Measurements from ENCODE around the gene NADK2. TPM values are rescaled to one million over a fixed set of nuclear protein-coding genes. Genes with fewer than 3 reads are reported as not detected.

NADK2 gene
- total RNA-seq, 2 experiments from 2014 or later: 16.5 to 17.3 TPM

DNA sequence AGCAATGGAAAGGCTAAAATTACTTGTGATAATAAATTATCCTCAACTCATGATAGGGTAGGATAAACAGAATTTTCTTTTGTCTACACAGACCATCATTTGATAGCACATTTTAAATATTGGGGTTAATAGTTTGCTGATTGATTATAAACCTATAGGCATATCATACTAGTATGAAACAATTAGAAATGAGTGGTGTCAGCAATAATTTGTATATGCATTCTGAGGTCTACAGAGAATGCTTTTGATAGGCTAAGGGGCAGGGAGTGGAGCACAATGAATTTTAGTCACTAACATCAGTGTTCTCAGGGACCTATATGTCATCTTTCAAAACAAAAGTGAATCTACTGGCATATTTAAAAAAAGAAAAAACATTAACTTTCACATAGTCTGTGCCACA is 27.8 kb upstream of the NADK2 start:
- H3K4me1 Mint-ChIP-seq: no peaks in the 10 kb centered on the region
- H3K27ac Mint-ChIP-seq: no peak overlapping the region
- peaks cover 18% of the 10 kb centered on the region for H3K27me3 Mint-ChIP-seq
- DNase-seq (no peak), ATAC-seq (ENCODE audit: low read depth) (no peak)
- POLR2A ChIA-PET: no interaction called here
- no peak overlapping the region for H3K4me3 Mint-ChIP-seq
- H3K9me3 Mint-ChIP-seq: no peaks in the 10 kb centered on the region
- H3K36me3 Mint-ChIP-seq: no peaks in the 10 kb centered on the region

DNA sequence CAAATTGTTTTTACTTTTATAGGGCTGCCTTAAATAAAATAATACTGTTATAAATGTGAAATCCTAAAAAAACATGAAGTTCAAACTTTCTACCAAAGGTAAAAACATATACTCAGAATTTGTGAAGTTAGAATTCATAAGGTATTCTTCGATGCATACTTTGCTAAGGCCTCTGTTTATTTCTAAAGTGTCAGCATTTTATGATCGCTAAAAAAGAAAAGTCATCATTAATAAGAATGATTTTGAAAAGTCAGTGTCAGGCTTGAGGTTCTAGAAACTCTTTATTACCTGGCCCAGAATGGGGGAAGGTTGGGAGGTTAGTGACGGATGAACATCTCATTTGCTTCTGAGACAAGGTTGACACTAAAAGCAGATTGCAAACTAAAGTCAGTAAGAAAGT is 26.2 kb upstream of the NADK2 start:
- H3K27ac Mint-ChIP-seq: no peak overlapping the region

DNA sequence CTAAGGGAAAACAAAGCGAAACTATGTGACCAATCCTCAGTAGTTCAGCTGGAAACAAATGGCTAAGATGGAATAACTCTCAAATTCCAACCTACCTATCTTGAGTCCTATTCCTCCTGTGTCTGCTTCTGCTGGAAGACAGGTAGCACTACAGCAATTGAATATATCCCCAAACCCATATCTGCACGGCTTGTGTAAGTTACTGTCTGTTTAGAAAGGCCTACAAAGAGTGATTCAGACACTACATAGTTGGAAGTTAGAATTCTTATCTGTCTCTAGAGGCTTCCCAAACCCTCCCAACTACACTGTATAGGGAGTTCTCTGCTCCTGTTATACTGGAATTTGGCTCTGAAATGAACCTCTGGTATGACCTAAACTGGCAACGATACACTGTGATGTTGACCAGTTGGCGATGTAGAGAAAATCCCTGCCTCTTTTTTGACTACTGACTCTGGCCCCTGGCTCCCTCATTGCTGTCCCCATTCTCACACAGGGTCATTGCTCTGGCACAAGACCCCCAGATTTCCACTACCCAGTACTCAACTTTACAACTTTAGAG is 22.6 kb upstream of the NADK2 start:
- Mint-ChIP-seq H3K36me3 (no peaks in the 10 kb centered on the region), H3K4me3 (no peak overlapping the region), H3K27ac (no peak overlapping the region), H3K9me3 (no peaks in the 10 kb centered on the region), H3K4me1 (peaks cover 1% of the 10 kb centered on the region), H3K27me3 (peaks cover 28% of the 10 kb centered on the region)
- ATAC-seq (ENCODE audit: low read depth) (no peak), DNase-seq (no peak)
- POLR2A ChIA-PET: no interaction called here

More for the DNA sequence above, 26.2 kb upstream of the NADK2 start:
- DNase-seq: no peak
- POLR2A ChIA-PET: interaction anchor here (0.7 kb wide), 1 partner anchor 26 kb away, joined by 3 read pairs; the partner anchor contains the start of gene NADK2
- no peaks in the 10 kb centered on the region for H3K36me3 Mint-ChIP-seq
- ATAC-seq (ENCODE audit: low read depth): no peak
- H3K4me3 Mint-ChIP-seq: no peak overlapping the region
- H3K4me1 Mint-ChIP-seq: peaks cover 1% of the 10 kb centered on the region
- no peaks in the 10 kb centered on the region for H3K9me3 Mint-ChIP-seq
- H3K27me3 Mint-ChIP-seq: peaks cover 19% of the 10 kb centered on the region

DNA sequence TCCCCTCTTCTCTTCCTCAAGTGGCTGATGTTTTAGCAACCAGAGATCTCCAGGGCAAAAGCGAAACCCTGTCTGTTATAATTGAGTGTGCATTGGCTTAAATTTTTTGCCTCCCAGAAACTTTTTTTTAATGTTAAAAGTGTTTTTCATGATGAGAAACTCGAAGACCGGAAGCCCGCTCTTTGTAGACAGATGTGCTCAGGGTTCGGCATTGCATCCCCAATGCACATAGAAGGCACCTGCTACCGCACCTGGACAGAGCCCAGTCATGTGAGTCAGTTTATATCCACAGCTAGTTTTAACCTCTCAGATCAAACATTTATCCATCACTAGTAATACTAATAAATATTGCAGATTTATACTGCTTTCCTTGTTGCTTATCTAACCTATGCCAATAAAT is 19.5 kb upstream of the NADK2 start:
- peaks cover 35% of the 10 kb centered on the region for H3K27me3 Mint-ChIP-seq
- no peak for ATAC-seq (ENCODE audit: low read depth)

DNA sequence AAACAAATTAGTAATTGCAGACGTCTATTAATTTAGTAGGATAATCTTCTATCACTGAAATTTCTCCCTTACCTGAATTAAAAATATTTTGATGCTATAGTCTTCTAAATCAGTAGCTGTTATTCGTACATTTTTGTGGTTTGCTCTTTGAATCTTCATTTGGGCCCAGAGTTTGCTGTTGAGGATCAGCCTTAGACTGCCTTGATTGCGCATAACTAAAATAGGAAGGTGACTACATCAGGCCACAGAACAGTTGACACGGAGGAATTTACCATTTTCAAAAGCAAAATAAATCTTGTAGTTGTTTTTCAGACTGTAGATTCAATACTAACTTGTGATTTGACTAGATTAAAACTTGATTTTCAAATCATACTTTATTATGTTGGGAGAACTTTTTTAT is 11.8 kb upstream of the NADK2 start:
- peaks cover 15% of the 10 kb centered on the region for H3K27me3 Mint-ChIP-seq
- DNase-seq (no peak), ATAC-seq (ENCODE audit: low read depth) (no peak)
- no peaks in the 10 kb centered on the region for H3K4me1 Mint-ChIP-seq
- POLR2A ChIA-PET: no interaction called here
- H3K36me3 Mint-ChIP-seq: no peaks in the 10 kb centered on the region
- H3K27ac Mint-ChIP-seq: no peak overlapping the region
- H3K4me3 Mint-ChIP-seq: no peak overlapping the region
- no peaks in the 10 kb centered on the region for H3K9me3 Mint-ChIP-seq

More for the DNA sequence above, 19.5 kb upstream of the NADK2 start:
- peaks cover 1% of the 10 kb centered on the region for H3K4me1 Mint-ChIP-seq
- no peak overlapping the region for H3K4me3 Mint-ChIP-seq
- H3K9me3 Mint-ChIP-seq: no peaks in the 10 kb centered on the region
- no peak overlapping the region for H3K27ac Mint-ChIP-seq
- no peak for DNase-seq
- no peaks in the 10 kb centered on the region for H3K36me3 Mint-ChIP-seq
- POLR2A ChIA-PET: no interaction called here

DNA sequence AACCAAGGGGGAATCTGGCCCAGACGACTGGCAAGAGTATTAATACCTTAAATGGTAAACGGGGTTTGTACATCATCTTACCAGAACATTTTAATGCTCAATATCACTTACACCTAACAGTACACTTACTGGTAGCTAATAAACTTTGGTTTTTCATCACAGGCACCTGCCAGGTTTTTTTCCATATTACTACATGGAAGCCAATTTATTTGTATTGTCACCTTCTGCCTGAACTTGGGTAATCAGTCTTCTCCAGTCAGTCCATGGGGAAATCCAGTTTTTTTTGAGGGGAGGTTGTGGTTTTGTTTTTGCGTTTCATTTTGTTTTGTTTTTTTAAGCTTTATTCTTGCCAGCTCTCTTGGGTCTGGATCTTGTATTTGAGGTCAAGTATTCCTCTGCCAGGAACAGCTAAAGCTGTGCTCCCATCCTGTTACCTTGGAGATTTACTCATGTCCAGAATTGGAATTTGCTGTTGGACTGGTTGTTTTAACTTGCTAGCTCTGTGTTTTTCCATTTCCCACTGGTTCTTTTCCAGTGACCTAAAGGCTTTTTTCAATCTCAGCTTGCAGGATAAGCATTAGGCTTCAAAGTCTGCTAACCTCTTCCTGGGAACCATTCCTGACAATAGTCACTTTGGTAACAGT is 11.1 kb upstream of the NADK2 start:
- Mint-ChIP-seq H3K9me3 (no peaks in the 10 kb centered on the region), H3K27me3 (peaks cover 14% of the 10 kb centered on the region), H3K27ac (no peak overlapping the region), H3K4me3 (no peak overlapping the region), H3K4me1 (no peaks in the 10 kb centered on the region), H3K36me3 (no peaks in the 10 kb centered on the region)
- DNase-seq (no peak), ATAC-seq (ENCODE audit: low read depth) (no peak)
- POLR2A ChIA-PET: no interaction called here

DNA sequence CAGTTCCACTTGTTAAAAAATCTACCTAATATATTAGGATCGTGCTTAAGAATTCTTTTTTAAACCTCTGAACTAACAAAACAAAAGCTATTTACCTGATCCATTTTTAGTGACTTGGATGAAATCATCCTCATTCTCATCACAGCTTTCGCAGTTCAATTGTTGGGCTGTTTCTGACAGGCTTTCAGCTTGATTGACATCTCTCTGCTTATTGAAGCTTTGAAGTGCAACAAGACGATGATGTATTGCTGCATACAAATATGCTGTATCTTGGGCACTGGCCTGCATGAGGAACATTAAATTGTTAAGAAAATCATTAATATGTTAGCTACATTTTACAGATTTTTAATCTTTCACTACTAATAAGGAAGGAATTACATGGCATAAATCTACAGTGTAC is 9.5 kb upstream of the NADK2 start:
- no peaks in the 10 kb centered on the region for H3K9me3 Mint-ChIP-seq
- H3K36me3 Mint-ChIP-seq: no peaks in the 10 kb centered on the region
- no peak for ATAC-seq (ENCODE audit: low read depth)
- no peak for DNase-seq
- no peak overlapping the region for H3K4me3 Mint-ChIP-seq
- H3K4me1 Mint-ChIP-seq: no peaks in the 10 kb centered on the region
- H3K27ac Mint-ChIP-seq: no peak overlapping the region
- peaks cover 15% of the 10 kb centered on the region for H3K27me3 Mint-ChIP-seq
- POLR2A ChIA-PET: no interaction called here

DNA sequence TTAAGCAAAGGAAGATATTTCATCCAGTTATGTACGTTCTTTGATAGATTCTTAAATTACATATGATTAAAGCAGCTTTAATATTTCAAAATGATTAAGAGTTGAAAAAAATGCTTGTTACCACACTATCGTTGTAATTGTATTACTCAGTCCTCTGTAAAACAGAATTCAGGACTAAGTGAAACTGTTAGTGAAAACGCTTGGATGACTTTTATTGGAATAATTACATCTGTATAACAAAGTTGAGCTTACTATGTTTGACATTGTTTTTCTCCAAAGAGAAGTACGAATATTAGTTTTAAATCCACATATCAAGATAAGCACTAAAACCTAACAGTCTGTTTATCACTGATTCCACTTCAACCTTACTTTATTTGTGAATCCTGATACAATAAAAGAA is 8.7 kb upstream of the NADK2 start:
- peaks cover 12% of the 10 kb centered on the region for H3K27me3 Mint-ChIP-seq
- H3K4me1 Mint-ChIP-seq: no peaks in the 10 kb centered on the region
- no peak overlapping the region for H3K27ac Mint-ChIP-seq
- H3K4me3 Mint-ChIP-seq: no peak overlapping the region
- H3K36me3 Mint-ChIP-seq: no peaks in the 10 kb centered on the region
- H3K9me3 Mint-ChIP-seq: no peaks in the 10 kb centered on the region
- DNase-seq: no peak
- POLR2A ChIA-PET: no interaction called here
- ATAC-seq (ENCODE audit: low read depth): no peak

DNA sequence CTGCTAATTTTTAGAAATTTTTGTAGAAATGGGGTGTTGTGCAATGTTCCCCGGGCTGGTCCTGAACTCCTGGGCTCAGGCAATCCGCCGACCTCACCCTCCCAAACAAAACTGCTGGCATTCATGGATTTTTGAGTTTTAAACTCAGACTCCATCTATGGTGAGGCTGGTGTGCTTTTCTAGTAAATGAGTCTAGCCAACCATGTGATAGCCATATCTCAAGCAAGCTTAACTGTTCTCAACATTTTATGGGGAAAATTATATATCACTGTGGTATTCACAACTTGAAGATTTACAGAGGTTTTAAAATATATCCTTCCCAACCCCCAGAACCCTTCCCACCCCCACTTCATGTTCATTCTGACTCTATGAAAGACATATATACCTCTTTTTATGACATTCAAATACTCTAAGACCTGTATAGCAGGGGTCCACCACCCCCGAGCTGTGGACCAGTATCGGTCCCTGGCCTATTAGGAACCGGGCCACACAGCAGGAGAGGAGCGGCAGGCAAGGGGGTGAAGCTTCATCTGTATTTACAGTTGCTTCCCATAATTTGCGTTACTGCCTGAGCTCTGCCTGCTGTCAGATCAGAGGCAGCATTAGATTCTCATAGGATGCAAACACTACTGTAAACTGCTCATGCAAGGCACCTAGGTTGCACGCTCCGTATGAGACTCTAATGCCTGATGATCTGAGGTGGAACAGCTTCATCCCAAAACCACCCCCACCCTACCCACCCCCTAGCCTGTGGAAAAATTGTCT is 4.5 kb upstream of the NADK2 start:
- no peak overlapping the region for H3K4me3 Mint-ChIP-seq
- DNase-seq: no peak
- no peak overlapping the region for H3K27ac Mint-ChIP-seq
- H3K4me1 Mint-ChIP-seq: peaks cover 2% of the 10 kb centered on the region
- no peaks in the 10 kb centered on the region for H3K9me3 Mint-ChIP-seq
- peaks cover 7% of the 10 kb centered on the region for H3K27me3 Mint-ChIP-seq
- no peaks in the 10 kb centered on the region for H3K36me3 Mint-ChIP-seq
- POLR2A ChIA-PET: interaction anchor here (0.6 kb wide), 1 partner anchor 10 kb away, joined by 3 read pairs; no protein-coding TSS in a partner anchor
- no peak for ATAC-seq (ENCODE audit: low read depth)

DNA sequence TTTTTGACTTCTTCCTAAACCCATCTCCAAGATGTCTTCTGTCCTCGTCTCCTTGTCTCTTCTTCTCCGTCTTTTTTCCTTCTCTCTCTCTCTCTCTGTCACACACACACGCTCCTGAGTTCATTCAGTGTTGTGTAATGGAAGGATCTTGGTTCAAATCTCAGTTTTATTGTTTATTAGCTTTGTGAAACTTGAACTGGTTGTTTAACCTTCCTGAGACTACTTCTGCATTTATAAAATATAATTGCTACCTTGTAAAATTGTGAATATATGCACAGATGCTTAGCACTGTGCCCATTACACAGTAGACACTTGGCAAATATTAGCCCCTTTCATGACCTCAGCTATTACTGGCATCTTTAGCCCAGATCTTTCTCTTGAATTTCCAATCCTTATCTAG is 2.4 kb upstream of the NADK2 start:
- DNase-seq: no peak
- Mint-ChIP-seq H3K4me1 (peaks cover 15% of the 10 kb centered on the region), H3K4me3 (no peak overlapping the region), H3K27ac (no peak overlapping the region), H3K36me3 (no peaks in the 10 kb centered on the region), H3K27me3 (peaks cover 7% of the 10 kb centered on the region), H3K9me3 (no peaks in the 10 kb centered on the region)
- POLR2A ChIA-PET: no interaction called here
- ATAC-seq (ENCODE audit: low read depth): no peak

DNA sequence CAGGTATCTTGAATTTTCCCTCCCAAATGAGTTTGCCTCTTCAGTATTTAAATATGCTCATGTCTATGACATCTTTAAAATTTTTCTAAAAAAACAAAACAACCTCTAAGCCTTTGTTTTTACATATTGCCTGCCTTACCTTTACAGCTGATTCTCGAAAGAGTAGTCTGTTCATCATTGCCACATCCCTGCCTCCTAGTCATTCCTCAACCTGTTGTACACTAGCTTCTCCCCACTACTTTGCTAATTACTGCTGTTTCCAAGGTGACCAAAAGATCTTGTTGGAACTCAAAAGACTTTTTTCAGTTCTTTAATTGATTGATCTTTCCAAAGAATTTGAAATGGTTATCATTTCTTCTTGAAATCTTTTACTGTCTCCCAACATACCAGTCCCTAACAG is 1.9 kb upstream of the NADK2 start:
- POLR2A ChIA-PET: no interaction called here
- ATAC-seq (ENCODE audit: low read depth) (no peak), DNase-seq (no peak)
- H3K27me3 Mint-ChIP-seq: peaks cover 7% of the 10 kb centered on the region
- H3K36me3 Mint-ChIP-seq: no peaks in the 10 kb centered on the region
- H3K9me3 Mint-ChIP-seq: no peaks in the 10 kb centered on the region
- H3K4me1 Mint-ChIP-seq: peaks cover 18% of the 10 kb centered on the region
- no peak overlapping the region for H3K27ac Mint-ChIP-seq
- H3K4me3 Mint-ChIP-seq: no peak overlapping the region

DNA sequence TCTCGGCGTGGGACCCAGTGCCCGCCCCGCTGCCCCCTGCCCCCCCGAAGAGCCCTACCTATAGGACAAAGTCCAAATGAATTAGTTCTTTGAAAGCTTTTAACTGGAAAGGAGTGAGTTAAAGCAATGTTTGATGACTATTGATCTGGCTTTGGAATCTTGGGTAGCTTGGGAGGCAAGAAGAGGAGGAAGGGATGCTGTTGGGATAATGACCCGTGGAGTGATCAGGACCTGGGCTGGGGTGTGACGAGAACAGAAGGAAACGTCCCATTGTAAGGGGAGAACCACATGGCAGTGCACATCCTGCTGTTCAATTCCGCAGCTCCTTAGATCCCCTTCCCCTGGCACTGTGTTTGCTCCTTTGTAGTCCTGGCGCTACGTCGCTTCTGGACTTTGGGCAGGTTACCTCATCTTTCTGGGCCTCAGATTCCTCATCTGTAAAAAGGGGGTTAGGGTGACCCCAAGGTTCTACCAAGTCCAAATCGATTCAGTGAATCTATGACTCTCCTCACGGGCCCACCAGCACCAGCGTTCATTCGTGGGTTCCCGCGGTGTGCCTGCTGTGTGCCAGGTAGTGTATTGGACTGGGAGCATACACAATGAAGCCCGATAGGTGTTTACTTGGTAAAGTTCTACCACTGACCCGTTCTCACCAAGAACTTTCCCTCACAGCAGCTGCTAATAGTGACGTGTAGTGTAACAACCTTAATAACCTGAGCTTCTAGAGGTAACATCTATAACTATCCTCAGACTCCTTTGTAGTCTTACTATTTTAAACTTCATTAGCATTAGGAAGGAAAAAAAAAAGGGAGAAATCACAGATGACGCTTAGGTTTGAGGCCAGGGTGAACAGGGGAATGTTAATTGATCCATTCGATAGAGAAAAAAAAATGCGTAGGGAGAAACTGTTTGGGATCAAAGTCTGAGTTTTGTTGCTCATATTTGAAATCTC is 1.1 kb upstream of the NADK2 start:
- Mint-ChIP-seq H3K27ac (peak overlapping the region; percentile 93), H3K36me3 (no peaks in the 10 kb centered on the region)

More for the DNA sequence above, 1.1 kb upstream of the NADK2 start:
- POLR2A ChIA-PET: interaction anchor here (1.1 to 4.0 kb wide), 2 partner anchors 74 to 92 kb away, joined by 3 to 36 read pairs; partner anchors contain the start of genes LMBRD2 and SKP2
- DNase-seq (peak; percentile 30), ATAC-seq (ENCODE audit: low read depth) (no peak)
- Mint-ChIP-seq H3K9me3 (no peaks in the 10 kb centered on the region), H3K27me3 (peaks cover 4% of the 10 kb centered on the region), H3K4me3 (peak overlapping the region; percentile 86), H3K4me1 (peaks cover 18% of the 10 kb centered on the region)

Measured in activated naive CD8-positive, alpha-beta T cell treated with anti-CD3 and anti-CD28 coated beads, Interleukin-2, amount 10 ng/mL, durations not matched to agents 7 days and 5 days (primary cell).